H1 (cell line): Measurements from ENCODE around the gene CDH15. TPM values are rescaled to one million over a fixed set of nuclear protein-coding genes. Genes with fewer than 3 reads are reported as not detected.

Source experiments
- ASH2L ChIP-seq: fragments of 200-600, 300-600 bp; sonication (generic); IDR thresholded peaks from one replicate; pipeline ENCODE4 v1.7.1; 2017; ENCODE audit warnings: low read length
- CEBPB ChIP-seq: IDR thresholded peaks from 2 replicates; pipeline ENCODE4 v1.6.1; 2012; ENCODE audit warnings: low read depth, low read length
- CHD2 ChIP-seq: IDR thresholded peaks from 2 replicates; pipeline ENCODE4 v1.6.1; 2012; ENCODE audit warnings: low read length, improper control_type of control experiment
- CTCF ChIP-seq, 3 experiments: IDR thresholded peaks; 1 replicate in 2 of 3; 2 replicates in 1 of 3; pipeline versions ENCODE4 v1.5.1 to v1.6.1; 2011; ENCODE audit warnings: low read length in 3 of 3, mild to moderate bottlenecking in 3 of 3, inconsistent platforms in 2 of 3, low read depth in 1 of 3, moderate library complexity in 1 of 3; ENCODE audit not compliant: insufficient read depth in 1 of 3; ENCODE audit errors: control extremely low read depth in 1 of 3
- EGR1 ChIP-seq: IDR thresholded peaks from 2 replicates; pipeline ENCODE4 v1.6.1; 2011; ENCODE audit warnings: low read depth, low read length, borderline replicate concordance
- FOSL1 ChIP-seq: IDR thresholded peaks from 2 replicates; pipeline ENCODE4 v1.6.1; 2011; ENCODE audit warnings: mild to moderate bottlenecking, low read depth, low read length, moderate library complexity; ENCODE audit not compliant: insufficient read depth
- GTF2F1 ChIP-seq: IDR thresholded peaks from 2 replicates; pipeline ENCODE4 v1.6.1; 2012; ENCODE audit warnings: low read depth, low read length, improper control_type of control experiment, borderline replicate concordance
- HDAC6 ChIP-seq: IDR thresholded peaks from one replicate; pipeline ENCODE4 v1.7.1; 2012; ENCODE audit warnings: low read depth, mild to moderate bottlenecking, inconsistent platforms, low read length, moderate library complexity
- JUND ChIP-seq: IDR thresholded peaks from 2 replicates; pipeline ENCODE4 v1.6.1; 2011; ENCODE audit warnings: mild to moderate bottlenecking, improper control_type of control experiment, low read length
- KDM5A ChIP-seq: fragments of 200-600 bp; IDR thresholded peaks from 2 replicates; pipeline ENCODE4 v1.7.1; 2012; ENCODE audit warnings: mild to moderate bottlenecking, low read length, inconsistent platforms, mixed read lengths
- MAFK ChIP-seq: IDR thresholded peaks from 2 replicates; pipeline ENCODE4 v1.6.1; 2012; ENCODE audit warnings: low read depth, mild to moderate bottlenecking, improper control_type of control experiment, low read length
- POLR2A ChIP-seq, 2 experiments: IDR thresholded peaks; 1 replicate in 1 of 2; 2 replicates in 1 of 2; pipeline ENCODE4 v1.6.1; 2011; ENCODE audit warnings: low read depth in 2 of 2, low read length in 2 of 2, mild to moderate bottlenecking in 2 of 2; ENCODE audit errors: control extremely low read depth in 1 of 2
- POU5F1 ChIP-seq: IDR thresholded peaks from 2 replicates; pipeline ENCODE4 v1.6.1; 2011; ENCODE audit warnings: low read depth, mild to moderate bottlenecking, low read length, moderate library complexity
- RAD21 ChIP-seq, 2 experiments: IDR thresholded peaks in 1 of 2; conservative IDR thresholded peaks in 1 of 2; 2 replicates each; pipeline ENCODE4 v1.6.1; 2011; ENCODE audit warnings: low read depth in 2 of 2, low read length in 2 of 2, improper control_type of control experiment in 1 of 2, inconsistent platforms in 1 of 2, mild to moderate bottlenecking in 1 of 2, moderate library complexity in 1 of 2
- RXRA ChIP-seq: IDR thresholded peaks from 2 replicates; pipeline ENCODE4 v1.6.1; 2011; ENCODE audit warnings: low read depth, mild to moderate bottlenecking, low read length, moderate library complexity; ENCODE audit not compliant: insufficient read depth
- SP1 ChIP-seq: IDR thresholded peaks from 2 replicates; pipeline ENCODE4 v1.6.1; 2011; ENCODE audit warnings: low read depth, low read length
- SP2 ChIP-seq: IDR thresholded peaks from 2 replicates; pipeline ENCODE4 v1.6.1; 2012; ENCODE audit warnings: mild to moderate bottlenecking, low read length, inconsistent platforms
- SP4 ChIP-seq: IDR thresholded peaks from 2 replicates; pipeline ENCODE4 v1.6.1; 2012; ENCODE audit warnings: low read length, inconsistent platforms
- SUZ12 ChIP-seq: fragments of 200-600 bp; sonication (generic); IDR thresholded peaks from 2 replicates; pipeline ENCODE4 v1.6.1; 2012; ENCODE audit warnings: mild to moderate bottlenecking, inconsistent platforms, low read length, moderate library complexity, mixed read lengths
- TAF7 ChIP-seq: optimal IDR thresholded peaks from 2 replicates; pipeline ENCODE3; 2011; ENCODE audit warnings: low read depth, mild to moderate bottlenecking, inconsistent platforms, low read length, moderate library complexity, borderline replicate concordance
- TCF12 ChIP-seq: IDR thresholded peaks from 2 replicates; pipeline ENCODE4 v1.6.1; 2011; ENCODE audit warnings: low read depth, mild to moderate bottlenecking, low read length
- TEAD4 ChIP-seq: IDR thresholded peaks from 2 replicates; pipeline ENCODE4 v1.6.1; 2012; ENCODE audit warnings: low read depth, low read length, inconsistent platforms, mixed read lengths
- YY1 ChIP-seq: IDR thresholded peaks from 2 replicates; pipeline ENCODE4 v1.6.1; 2011; ENCODE audit warnings: low read depth, mild to moderate bottlenecking, low read length
- ZNF274 ChIP-seq: IDR thresholded peaks from 2 replicates; pipeline ENCODE4 v1.7.0; 2012; ENCODE audit warnings: low read length, borderline replicate concordance; ENCODE audit errors: extremely low read depth
- polyA plus RNA-seq, 7 experiments: library from polyadenylated mRNA; depleted of rRNA in 3 of 7; stranded (reverse) in 5 of 7; unstranded in 2 of 7; fragments of >200 nt in 5 of 7; fragments of 200-250 nt in 2 of 7; gene quantifications; 1 replicate in 5 of 7; 2 replicates in 1 of 7; 4 replicates in 1 of 7; pipeline versions ENCODE4 v1.2.1 to v1.2.3, GENCODE V29; 2011 to 2013; ENCODE audit warnings: missing spikeins in 2 of 7, mixed read lengths in 2 of 7
- total RNA-seq: library from RNA; stranded (reverse); fragmentation: NEBNext Ultra II Directional; extraction: Animal tissue kit (Norgen Biotek cat#: 25700); gene quantifications from 2 replicates; pipeline ENCODE4 v1.2.1, GENCODE V29; 2021

The CDH15 gene
- total and polyA plus RNA-seq, 2 of the 8 experiments (the other 6 are each of a cell fraction or from before 2014, with no cell fraction given), result 0.50 to 0.82 TPM

- TF ChIP-seq ZNF274, result no peak
- no peak for TF ChIP-seq KDM5A
- TF ChIP-seq RXRA, result no peak
- TF ChIP-seq POU5F1, result no peak
- no peak for TF ChIP-seq TEAD4
- peak in 2 of 3 experiments; percentile 17 to 23; a peak in 2 of 4 replicates for TF ChIP-seq CTCF (IDR thresholded peaks at IDR 0.05; ENCODE audit: control extremely low read depth in 1 of 3, insufficient read depth in 1 of 3, low read depth in 1 of 3, low read length in 3 of 3)
- TF ChIP-seq YY1, result no peak
- no peak for TF ChIP-seq SUZ12
- TF ChIP-seq SP2, result no peak
- no peak for TF ChIP-seq MAFK
- no peak for TF ChIP-seq CEBPB
- no peak for TF ChIP-seq JUND
- TF ChIP-seq POLR2A (IDR thresholded peaks at IDR 0.05; ENCODE audit: control extremely low read depth in 1 of 2, low read depth in 2 of 2, low read length in 2 of 2), result no peak
- TF ChIP-seq ASH2L, result no peak
- TF ChIP-seq SP4, result no peak
- TF ChIP-seq EGR1, result no peak
- TF ChIP-seq RAD21 (IDR thresholded peaks at IDR 0.05 in 1 of 2, conservative IDR thresholded peaks at IDR 0.05 in 1 of 2; ENCODE audit: low read depth in 2 of 2, low read length in 2 of 2), result peak; percentile 23 to 51; a peak in 3 of 4 replicates
- no peak for TF ChIP-seq CHD2
- TF ChIP-seq TCF12, result 0 out of 2 replicates have a peak, but pooled peaks have one; percentile 27
- TF ChIP-seq FOSL1, result no peak
- TF ChIP-seq TAF7, result no peak
- no peak for TF ChIP-seq SP1
- no peak for TF ChIP-seq HDAC6
- no peak for TF ChIP-seq GTF2F1
Observed at GRCh38 chr16:89170346-89171215, 967 bp upstream of the CDH15 start (continued).
